NCI-H1930 (cell line): ENCODE measurements around the gene GRIK2.
A peak's percentile ranks its signal among the peaks of the same experiment; 100 is the strongest.

Source experiments
- DNase-seq, 2 experiments: peaks; one replicate each; lab custom pipeline; 2025; lab: John Stamatoyannopoulos, UW

The GRIK2 gene

DNA sequence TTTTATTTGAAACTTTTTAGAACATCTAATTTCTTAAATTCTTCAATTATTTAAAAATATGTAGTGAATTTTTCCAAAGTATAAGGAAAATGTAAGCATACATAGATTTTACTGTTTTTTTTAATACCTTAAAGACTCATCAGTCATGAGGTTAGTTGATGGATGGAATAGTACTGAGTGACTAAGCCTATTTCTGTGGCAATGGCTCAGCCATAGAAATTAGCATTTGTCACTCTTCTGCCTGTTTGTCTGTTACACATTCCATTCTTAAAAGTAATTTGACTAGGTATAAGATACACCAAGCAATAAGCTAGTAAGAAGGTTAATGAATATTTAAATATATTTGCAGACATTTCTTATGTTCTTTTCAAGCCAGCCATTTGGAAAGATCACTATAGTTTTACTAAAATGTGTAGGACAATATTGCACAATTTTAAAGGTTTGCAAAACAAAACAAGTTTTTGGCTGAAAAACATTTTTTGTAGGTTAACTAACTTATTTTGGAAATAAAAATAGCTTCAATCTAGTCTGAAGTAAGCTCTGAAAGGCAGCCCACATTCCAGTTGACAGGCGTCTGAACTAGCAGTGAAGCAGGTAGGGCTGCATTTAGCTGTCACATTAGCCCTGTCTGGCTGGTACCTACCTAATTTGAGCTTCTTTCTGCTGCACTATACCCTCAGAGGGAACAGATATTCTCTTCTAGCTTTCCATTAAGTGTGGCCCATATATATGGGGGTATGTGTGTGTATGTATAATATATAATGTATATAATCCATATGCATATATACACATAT is 385.7 kb downstream of the GRIK2 start:
- DNase-seq: no peak

DNA sequence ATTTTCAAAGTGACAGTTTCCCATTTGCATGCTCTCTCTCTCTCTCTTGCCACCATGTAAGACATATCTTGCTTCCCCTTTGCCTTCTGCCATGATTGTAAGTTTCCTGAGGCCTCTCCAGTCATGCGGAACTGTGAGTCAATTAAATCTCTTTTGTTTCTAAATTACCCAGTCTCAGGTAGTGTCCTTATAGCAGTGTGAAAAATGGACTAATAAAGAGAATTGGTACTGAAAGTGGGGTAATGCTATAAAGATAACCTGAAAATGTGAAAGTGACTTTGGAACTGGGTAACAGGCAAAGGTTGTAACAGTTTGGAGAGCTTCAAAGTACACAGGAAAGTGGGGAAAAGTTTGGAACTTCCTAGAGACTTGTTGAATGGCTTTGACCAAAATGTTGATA is 389.8 kb downstream of the GRIK2 start:
- no peak for DNase-seq

DNA sequence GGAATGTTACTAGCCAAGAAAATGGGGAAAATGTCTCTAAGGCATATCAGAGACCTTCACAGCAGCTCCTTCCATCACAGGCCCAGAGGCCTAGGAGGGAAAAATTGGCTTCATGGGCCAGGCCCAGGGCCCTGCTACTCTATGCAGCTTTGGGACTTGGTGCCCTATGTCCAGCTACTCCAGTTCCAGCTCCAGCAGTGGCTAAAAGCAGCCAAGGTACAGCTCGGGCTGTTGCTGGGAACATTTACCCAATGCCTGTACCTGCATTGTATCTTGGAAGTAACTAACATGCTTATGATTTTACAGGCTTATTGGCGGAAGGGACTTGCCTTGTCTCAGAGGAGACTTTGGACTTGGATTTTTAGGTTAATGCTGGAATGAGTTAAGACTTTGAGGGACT is 390.6 kb downstream of the GRIK2 start:
- DNase-seq: no peak

DNA sequence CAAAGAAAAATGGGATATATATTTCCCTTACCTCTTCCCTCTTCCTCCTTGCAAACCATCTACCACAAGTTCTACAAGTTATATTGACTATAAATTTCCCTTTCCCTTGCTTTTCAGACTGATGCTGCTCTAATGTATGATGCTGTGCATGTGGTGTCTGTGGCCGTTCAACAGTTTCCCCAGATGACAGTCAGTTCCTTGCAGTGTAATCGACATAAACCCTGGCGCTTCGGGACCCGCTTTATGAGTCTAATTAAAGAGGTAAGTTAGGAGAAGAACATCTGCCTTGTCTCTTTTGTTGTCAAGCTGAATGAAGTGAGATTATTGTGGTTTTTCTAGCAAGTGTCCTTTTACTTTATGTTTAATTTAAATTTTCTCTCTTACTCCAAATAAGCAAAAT is 406.0 kb downstream of the GRIK2 start:
- DNase-seq: no peak

DNA sequence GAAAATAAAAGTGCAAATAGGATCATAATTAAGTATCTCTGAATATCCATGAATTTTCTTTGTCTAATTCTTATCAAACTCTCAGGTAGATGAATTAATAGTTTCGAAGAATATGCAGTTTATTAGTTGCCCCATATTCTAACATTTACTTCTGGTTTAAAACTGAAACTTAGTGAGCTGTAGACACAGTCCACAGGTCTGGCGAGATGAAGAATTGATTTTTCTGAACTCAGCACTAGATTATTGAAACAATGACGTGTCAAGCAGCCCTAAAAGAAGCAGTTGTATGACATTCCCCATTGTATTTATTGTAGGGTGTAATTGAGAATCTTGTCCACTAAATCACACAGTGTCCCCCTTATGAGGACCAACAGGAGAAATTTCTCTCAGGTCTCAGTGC is 407.1 kb downstream of the GRIK2 start:
- DNase-seq: no peak

- no peak for DNase-seq
Measured at GRCh38 chr6:101803136-101803535, 409.6 kb downstream of the GRIK2 start.

GRCh38 chr6:101806241-101806640 is 412.7 kb downstream of the GRIK2 start:
- DNase-seq: no peak

GRCh38 chr6:101811108-101811507 is 417.6 kb downstream of the GRIK2 start:
- no peak for DNase-seq

DNA sequence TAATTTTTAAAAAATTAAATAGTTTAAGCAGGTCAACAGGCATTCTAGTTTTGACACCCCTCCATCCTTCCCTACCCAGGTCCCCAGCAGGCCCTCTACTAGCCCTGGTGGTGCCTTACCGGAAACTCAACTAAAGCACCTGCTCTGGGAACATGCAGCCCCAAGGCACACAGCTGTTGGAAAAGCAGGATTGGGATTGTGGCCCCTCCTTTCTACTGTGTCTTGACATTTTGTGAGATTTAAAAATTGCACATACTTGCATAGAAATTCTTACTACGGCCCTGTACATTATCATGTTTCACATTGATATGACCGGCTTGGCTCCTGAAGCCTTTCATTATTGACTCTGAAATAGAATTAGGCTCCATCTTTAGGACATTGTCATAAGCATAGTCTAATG is 423.2 kb downstream of the GRIK2 start:
- DNase-seq: no peak

GRCh38 chr6:101818051-101818450 is 424.5 kb downstream of the GRIK2 start:
- no peak for DNase-seq

DNA sequence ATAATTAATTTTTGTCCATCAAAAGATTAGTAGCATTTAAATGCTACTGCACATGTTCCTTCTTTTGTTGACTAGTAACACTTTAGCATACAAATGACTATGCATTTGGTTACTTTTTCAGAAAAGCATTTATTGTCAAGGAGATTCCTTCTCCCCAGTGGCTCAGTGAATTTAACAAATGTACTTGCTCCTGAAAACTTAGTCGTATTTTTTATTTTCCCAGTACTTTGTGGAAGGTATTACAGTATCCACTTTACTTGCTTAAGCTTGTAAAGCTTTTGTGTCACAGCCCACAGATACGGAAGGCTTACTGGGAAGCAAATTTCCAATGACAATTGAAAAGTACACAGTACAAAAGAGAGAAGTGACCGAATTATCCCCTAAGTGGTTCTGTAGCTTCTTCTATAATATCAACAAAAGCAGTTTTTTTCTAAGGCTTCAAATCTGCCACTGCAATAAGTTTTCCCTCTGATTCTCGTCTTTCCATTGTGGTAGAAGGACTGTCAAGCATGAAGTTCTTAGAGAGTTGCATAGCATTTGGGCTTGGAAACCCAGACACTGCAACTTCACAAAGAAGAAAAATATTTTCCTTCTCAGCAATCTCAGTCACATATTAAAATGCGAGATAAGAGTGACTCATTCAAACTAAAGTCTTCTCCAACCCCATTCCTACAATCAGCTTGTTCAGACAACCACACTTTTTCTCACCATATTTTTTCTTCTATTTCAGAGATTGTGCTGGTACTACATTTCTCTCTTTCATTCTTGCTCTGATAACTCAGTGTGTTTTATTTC is 431.2 kb downstream of the GRIK2 start:
- no peak for DNase-seq

- DNase-seq: no peak
Measured at GRCh38 chr6:101826269-101826668, 432.8 kb downstream of the GRIK2 start.

DNA sequence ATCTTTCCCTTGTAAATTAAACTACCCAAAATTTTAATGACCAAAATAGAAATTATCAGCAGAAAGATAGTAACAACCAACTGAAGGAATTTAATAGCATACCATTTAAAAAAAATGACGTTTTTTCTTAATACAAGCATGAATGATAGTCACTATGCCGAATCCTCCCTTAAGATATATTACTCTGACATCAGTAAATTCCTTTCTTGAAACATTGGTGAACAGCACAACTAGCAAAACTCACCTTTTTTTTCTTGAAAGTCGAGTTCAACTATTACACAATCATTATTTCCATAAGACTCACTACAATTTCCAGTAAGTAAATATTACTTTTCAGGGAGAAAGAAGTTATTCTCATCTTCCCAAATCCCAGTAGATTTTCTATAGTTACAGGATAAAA is 433.2 kb downstream of the GRIK2 start:
- no peak for DNase-seq

GRCh38 chr6:101830501-101831031 is 437.1 kb downstream of the GRIK2 start:
- no peak for DNase-seq

DNA sequence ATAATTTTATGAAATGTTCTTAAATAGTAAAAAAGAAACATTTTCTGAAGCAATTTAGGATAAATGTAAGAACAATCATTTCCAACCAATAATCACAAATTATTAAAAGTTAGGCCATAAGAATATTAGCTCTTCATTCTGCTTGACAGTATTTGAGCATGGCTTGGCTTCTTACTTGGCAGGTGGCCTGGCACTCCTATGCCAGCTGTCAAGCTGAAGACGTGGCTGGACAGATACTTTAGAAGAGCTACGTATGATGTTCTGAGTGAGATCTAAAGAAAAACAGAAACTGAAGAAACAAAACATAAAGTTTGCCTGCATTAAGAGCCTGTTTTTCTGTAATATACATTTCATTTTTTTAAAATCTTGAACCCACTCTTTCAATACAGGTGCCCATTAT is 438.9 kb downstream of the GRIK2 start:
- DNase-seq: no peak

DNA sequence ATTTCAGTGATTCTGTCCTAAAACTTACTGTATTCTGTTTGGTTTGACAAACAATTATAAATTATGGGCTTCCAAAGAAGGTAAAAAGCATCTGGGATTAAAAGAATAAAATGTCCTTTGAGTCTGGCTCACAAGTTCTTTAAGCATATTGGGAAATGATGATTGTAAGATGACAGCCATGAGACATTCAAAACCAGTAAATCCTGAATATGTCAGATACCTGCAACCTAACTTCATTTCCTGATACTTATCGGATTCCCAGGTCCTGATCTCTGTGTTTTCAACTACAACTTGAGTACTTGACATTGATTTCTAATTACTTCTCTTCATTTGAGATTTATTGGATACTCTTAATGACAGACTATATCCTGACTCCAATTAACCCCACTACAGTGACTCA is 446.6 kb downstream of the GRIK2 start:
- DNase-seq: no peak

GRCh38 chr6:101845172-101845571 is 451.7 kb downstream of the GRIK2 start:
- DNase-seq: no peak

DNA sequence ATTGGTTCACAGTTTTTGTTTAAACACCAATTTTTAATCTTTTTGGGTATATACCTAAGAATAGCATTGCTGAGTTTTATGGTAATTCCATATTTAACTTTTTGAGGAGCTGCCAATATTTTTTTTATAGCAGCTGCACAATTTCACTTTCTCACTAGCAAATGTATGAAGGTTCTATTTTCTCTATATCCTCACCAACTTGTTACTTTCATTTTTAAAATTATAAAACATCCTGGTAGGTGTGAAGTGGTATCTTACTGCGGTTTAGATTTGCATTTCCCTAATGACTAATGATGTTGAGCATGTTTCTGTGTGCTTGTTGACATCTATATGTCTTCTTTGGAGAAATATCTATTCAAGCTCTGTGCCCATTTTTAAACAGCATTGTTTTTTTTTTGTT is 452.1 kb downstream of the GRIK2 start:
- DNase-seq: no peak

GRCh38 chr6:101847690-101848089 is 454.2 kb downstream of the GRIK2 start:
- DNase-seq: no peak

DNA sequence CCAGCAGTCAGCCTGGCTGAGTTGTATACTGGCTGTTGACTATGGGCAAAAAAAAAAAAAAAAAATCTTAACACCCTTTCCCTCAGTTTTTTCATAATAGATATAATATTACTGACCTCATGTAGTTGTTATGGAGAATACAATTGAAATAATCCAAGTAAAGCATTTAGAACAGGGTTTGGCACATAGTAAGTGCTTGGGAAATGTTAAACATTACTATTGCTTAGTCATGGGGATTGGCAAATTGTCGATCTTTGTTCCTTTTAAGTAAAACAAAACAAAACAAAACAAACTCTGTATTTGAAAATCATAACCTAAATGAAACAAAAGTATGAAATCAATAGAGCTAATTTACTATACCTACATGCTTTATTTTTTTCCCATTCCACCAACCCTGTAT is 458.4 kb downstream of the GRIK2 start:
- no peak for DNase-seq

DNA sequence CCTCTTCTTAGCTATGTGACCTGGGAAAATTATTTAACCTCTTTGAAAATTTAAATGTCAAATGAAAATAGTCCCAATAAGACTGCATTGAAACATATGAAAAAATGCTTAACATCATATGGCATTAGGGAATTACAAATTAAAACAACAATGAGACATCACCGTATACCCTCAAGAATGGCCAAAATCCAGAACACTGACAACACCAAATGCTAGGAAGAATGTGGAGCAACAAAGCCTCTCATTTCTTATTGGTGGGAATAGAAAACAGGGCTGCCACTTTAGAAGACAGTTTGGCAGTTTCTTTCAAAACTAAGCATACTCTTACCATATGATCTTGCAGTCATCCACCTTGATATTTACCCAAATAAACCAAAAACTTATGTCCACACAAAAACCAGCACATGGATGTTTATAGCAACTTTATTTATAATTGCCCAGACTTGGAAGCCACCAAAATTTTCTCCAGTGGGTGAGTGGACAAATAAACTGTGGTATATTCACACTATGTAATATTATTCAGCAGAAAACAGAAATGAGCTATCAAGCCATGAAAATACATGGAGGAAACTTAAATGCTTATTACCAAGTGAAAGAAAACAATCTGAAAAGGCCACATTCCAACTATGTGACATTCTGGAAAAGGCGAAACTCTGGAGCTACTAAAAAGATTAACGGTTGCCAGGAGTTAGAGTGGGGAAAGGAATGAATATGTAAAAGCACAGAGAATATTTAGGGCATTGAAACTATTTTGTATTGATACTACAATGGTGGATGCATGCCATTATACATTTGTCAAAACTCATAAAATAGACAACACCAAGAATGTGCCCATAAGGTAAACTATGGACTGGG is 459.9 kb downstream of the GRIK2 start:
- DNase-seq: no peak

- peak in 1 of 2 experiments; percentile 46 for DNase-seq
Measured at GRCh38 chr6:101876431-101876830, 482.9 kb downstream of the GRIK2 start.
